GM21619 (cell line): ENCODE measurements around the gene RNF149.
"Not testable (repeated sequence)": the region's sequence is repeated elsewhere in the genome, so short reads cannot be mapped to it uniquely, and the experiment has no call there.

Experiments used
- ATAC-seq: cut with Tn5 transposase; IDR thresholded peaks from one replicate; pipeline ENCODE4 v1.9.1; 2021; ENCODE audit not compliant: unreplicated experiment

Gene RNF149

DNA sequence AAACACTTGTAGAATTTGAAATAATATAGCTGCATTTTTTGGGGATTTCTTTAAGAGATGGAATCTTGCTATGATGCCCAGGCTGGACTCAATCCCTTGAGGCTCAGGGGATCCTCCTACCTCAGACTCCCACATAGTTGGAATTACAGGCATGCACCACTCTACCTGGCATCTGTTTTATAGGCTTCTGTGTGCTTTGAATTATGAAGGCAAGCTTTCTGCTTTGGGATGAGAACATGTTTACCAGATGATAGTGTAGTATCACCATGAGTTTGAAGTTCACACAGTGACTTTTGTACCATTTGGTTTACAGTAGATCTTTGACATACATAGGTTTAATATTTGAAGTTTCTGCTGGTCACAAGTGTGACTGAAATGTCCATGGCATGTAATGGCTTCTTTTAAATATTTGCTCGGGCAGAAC, 45.1 kb downstream of the RNF149 start:
- ATAC-seq, result no peak

DNA sequence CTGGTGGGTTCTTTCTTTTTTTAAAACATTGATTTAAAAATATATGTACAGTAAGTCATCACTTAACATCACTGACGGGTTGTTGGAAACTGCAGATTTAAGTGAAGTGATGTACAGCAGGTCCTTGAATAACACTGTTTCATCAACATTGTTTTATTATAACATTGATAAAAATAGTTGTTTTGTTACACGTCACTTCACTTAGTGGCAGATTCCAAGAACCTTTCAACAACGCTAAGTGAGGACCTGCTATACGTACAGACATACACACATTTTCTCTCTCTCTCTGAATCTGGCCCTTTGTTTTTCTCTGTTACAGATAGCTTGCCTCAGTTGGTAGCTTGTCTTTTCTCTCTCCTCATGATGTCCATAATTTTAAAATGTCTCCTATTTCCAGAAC, 46.4 kb downstream of the RNF149 start:
- no peak for ATAC-seq

DNA sequence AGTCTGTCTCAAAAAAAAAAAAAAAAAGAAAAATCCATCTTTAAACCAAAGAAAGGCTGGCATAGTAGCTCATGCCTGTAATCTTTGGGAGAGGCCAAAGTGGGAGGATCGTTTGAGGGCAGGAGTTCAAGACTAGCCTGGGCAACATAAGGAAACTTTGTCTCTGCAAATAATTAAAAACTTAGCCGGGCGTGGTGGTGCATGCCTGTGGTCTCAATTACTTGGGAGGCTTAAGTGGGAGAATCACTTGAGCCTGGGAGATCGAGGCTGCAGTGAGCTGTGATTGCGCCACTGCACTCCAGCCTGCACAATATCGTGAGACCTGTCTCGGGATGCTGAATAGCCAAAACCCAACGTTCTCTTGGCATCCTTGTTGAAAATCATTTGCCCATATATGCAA, 49.7 kb downstream of the RNF149 start:
- no peak for ATAC-seq

DNA sequence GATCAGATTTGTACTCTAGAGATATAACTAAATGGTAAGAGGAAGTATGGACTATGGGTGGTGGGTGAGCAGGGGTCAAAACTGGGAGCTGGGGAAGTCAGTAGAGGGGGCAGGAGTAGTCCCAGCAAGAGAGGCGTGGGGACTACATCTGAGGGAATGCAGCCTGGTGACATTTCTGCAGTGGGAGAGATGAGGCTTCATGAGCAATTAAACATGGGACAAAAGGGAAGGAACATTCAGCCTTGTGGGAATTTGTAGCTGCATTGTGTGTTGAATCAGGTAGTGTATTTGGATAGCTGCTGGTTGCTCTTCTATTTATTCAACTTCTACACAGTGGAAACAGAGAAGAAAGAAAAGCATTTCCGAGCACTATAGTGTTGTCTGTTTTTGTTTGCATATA, 52.2 kb downstream of the RNF149 start:
- no peak for ATAC-seq

DNA sequence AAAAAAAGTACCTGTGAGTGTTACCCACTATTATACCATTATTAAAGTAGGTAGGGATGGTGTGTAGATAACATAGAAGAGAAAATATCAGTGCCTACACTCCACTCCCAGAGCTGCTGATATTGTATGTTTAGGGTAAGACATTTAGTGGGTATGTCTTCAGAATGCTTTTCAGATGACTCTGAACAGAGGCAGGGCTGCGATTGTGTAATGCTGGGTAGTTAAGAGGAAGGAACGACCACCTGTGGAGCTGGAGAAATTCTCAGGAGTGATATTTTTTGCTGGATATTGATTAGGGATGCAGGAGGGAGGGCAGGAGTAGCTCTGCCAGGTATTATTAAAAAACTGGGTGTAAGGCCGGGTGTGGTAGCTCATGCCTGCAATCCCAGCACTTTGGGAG, 53.0 kb downstream of the RNF149 start:
- no peak for ATAC-seq

DNA sequence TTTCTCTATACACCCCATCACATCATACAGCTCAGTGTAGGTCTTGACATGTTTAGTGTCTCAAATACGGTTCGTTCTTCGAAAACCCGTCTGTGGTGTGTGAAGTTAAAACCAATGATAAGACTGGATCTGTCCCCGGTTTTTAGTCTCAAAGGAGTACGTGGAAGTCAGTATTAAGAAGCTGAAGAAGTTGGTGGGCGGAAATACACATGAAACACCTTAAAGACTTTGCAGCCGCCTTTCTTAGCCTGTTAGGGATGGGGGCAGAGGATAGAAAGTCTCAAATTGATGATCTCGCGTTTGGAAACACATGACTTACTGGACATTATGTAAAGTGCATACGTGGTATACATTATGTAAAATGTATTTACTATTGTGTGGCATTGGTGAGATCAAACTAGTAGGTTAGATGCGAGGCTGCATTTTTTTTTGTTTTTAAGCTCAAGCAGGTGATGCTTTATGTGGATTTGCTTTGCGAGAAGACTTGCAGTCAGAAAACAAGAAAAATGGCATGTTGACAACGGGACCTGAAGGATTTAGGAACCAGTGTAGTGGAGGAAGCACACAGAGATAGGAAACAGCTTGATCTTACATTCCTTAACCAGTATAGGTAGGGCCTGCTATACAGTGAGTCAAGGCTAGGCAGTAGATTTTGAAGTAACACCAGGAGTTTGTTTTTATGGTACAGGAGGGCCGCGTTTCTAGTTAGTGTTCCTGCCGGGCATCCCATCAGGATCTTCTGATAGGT, 54.6 kb downstream of the RNF149 start:
- ATAC-seq, result no peak

DNA sequence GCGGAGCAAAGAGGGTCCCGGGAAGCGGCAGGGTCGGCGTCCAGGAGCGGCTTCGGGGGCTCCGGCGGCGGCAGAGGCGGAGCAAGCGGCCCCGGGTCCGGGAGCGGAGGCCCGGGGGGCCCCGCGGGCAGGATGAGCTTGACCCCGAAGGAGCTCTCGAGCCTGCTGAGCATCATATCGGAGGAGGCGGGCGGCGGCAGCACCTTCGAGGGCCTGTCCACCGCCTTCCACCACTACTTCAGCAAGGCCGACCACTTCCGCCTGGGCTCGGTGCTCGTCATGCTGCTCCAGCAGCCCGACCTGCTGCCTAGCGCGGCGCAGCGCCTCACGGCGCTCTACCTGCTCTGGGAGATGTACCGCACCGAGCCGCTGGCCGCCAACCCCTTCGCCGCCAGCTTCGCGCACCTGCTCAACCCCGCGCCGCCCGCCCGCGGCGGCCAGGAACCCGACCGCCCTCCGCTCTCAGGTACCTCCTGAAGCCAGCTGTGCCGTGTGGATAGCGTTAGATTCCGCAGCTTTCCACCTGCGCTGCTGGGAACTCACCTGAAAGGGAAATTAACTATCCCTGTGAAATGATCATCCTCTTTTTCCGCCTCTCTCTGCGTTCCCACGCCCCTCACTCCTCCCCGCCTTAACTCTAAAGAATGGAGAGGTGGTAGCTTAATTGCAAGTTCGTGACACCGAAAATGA, 55.3 kb downstream of the RNF149 start:
- peak; percentile 52 for ATAC-seq

DNA sequence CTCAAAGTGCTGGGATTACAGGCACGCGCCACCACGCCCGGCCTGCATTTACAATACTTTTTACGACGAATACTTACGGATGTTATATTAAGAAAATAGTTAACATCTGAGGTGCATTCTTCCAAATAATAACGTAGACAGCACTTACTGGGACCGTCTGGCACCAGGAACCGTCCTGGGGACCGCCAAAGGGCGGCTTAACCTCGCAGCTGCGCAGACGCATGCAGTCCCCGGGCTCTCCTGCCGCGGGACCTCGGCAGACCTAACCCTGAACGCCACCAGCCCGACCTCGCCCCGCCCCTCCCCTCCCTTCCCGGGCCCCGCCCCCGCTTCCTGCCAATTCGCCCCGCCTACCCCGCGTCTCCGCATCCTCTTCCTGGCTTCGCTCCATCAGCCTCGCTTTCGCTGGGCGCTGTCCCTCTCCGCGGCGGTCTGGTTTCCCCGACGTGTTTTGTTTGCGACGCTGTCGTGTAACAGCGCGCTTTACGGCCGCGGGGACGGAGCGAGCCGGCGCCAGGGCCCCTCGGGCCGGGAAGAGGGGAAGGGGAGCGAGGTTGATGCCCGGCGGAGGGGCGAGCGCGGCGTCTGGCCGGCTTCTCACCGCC, 56.0 kb downstream of the RNF149 start, which contains the start of gene CNOT11:
Gene CNOT11 (plus strand): TSS at position 479 of the 605 bp plus-strand sequence. CDS start 79 bp downstream, at position 558.
- ATAC-seq, result peak; percentile 83

DNA sequence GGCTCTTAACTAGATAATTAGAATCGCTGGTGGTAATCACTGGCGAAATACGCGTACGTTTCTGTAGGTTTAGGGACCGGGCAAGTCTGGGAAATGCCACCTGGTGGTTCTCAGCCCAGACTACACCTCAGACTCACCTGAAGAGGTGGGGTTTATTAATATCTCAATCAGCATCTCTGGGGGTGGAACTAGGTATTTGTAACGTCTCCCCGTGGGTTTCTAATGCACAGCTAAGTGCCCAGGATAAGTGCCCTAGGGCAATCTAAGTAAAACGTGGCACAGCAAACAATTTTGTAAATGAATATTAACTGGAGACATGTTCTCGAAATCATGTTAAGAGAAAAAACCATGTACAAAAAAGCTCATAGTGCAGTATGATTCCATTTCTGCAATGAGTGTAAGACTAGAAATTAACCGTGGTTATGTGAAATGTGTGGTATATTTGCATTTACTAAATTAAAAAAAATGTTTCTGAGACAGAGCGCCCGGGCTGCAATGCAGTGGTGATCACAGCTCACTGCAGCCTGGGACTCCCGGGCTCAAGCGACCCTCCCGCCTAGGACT, 56.6 kb downstream of the RNF149 start:
- peak; percentile 43 for ATAC-seq

DNA sequence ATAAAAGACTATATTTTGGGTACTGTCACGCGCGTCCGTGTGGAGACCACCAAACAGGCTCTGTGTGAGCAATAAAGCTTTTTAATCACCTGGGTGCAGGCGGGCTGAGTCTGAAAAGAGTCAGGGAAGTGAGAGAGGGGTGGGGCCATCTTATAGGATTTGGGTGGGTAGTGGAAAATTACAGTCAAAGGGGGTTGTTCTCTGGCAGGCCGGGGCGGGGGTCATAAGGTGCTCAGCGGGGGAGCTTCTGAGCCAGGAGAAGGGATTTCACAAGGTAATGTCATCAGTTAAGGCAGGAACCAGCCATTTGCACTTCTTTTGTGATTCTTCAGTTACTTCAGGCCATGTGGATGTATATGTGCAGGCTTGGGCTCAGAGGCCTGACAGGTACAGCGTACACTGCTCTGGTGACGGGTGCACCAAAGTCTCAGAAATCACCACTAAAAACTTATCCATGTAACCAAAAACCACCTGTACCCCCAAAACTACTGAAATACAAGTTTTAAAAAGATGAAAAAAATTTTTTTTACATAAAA, 57.2 kb downstream of the RNF149 start:
- ATAC-seq, result not testable (repeated sequence)

DNA sequence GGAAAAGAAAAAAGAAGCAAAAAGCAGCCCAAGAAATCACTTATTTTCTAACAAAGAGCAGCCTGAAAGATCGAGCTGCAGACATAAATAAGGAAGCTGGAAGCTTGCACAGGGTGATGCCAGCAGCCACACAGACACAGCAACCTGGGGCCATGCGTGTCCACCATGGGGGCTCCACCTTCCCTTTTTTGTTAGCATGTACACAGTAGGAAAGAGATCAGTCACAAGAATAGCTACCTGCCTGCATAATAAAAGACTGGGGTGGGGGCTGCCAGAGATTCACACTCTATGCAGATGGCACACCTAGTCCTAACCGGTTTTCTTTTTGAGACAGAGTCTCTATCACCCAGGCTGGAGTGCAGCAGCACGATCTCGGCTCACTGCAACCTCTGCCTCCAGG, 58.7 kb downstream of the RNF149 start:
- ATAC-seq, result no peak

DNA sequence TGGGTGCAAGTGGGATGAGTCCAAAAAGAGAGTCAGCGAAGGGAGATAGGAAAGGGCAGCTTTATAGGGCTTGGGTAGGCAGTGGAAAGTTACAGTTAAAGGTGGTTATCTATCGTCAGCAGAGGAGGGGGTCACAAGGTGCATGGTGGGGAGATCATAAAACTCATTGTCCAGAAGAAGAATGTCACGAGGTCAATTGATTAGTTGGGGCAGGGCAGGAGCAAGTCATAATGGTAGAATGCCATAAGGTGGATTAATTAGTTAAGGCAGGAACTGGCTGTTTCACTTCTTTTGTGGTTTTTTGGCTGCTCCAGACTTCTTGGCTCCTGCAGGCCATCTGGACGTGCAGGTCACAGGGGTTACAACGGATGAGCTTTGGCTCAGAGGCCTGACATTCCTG, 59.7 kb downstream of the RNF149 start:
- ATAC-seq, result not testable (repeated sequence)

DNA sequence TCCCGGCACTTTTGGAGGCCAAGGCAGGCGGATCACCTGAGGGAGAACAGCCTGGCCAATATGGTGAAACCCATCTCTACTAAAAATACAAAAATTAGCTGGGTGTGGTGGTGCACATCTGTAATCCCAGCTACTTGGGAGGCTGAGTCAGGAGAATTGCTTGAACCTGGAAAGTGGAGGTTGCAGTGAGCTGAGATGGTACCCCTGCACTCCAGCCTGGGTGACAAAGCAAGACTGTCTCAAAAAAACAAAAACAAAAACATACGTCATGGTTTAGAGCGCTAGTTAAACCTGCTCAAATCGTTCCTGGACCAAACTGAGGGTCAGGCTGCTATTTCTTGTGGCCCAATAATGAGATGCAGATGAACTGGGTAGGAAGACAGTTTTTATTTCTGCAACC, 63.0 kb downstream of the RNF149 start:
- ATAC-seq, result not testable (repeated sequence)

DNA sequence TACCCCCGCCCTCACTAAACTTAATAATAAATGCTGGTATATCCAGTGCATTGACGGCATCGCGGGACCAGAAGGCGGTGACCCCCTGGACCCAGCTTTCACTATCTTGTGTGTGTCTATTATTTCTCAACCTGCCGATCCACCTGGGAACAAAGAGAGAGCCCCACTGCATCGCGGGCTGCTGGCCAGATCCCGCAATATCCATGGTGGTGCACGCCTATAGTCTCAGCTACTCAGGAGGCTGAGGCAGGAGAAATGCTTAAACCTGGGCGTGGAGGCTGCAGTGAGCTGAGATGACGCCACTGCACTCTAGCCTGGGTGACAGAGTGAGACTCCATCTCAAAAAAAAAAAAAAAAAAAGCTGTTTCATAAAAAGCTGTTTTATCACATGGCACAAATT, 63.6 kb downstream of the RNF149 start:
- ATAC-seq, result not testable (repeated sequence)

DNA sequence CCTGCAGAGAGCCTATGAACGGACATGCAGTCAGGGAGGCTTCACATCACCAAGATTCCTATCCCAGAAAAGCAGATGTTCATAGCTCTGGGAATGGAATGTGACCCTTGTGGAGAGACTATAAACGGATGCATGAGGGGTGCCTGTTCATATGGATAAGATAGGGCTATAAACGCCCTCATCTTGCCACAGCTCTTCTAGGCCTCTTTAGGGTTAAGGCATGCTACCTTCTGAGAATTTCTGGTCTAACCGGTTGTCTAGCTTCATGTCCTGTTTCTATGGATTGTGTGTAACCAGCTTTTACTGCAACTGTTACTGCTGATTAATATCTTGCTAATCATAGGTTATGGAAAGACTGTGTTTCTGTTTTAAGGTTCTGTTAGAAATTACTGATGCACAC, 64.1 kb downstream of the RNF149 start:
- not testable (repeated sequence) for ATAC-seq

DNA sequence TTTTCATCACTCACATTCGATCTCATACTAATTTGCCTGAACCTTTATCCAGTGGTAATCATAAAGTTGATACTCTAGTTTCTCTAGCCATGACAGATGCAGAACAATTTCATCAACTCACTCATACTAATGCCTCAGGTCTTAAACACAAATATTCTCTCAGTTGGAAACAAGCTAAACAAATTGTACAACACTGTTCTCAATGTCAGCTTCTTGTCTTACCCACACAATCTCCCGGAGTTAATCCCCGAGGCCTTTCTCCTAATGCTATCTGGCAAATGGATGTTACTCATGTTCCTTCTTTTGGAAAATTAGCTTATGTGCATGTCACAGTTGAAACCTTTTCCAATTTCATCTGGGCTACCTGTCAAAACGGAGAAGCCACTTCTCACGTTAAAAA, 67.3 kb downstream of the RNF149 start:
- no peak for ATAC-seq

DNA sequence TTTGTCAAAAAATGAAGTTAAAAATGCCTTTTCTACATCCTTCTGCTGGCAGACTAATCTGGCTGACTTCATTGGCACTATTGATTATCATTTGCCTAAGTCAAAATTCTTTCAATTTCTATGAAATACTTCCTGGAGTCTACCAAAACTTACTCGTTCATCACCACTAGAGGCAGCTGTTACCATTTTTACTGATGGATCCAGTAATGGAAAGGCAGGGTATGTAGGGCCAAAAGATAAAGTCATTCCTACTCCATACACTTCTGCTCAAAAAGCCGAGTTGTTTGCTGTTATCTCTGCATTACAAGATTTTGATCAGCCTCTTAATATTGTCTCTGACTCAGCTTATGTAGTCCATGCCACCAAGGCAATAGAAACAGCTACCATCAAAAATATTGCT, 67.8 kb downstream of the RNF149 start:
- not testable (repeated sequence) for ATAC-seq

DNA sequence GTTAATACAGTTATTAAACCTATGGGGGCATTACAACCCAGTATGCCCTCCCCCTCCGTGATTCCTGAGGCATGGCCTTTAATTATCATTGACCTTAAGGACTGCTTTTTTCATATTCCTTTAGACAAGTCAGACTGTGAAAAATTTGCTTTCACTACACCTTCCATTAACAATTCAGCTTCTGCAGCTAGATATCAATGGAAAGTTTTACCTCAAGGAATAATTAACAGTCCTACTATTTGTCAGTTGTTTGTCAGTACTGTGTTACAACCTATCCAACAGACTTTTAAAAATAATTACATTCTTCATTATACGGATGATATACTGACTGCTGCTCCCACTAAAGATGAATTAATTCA, 68.8 kb downstream of the RNF149 start:
- ATAC-seq, result not testable (repeated sequence)

DNA sequence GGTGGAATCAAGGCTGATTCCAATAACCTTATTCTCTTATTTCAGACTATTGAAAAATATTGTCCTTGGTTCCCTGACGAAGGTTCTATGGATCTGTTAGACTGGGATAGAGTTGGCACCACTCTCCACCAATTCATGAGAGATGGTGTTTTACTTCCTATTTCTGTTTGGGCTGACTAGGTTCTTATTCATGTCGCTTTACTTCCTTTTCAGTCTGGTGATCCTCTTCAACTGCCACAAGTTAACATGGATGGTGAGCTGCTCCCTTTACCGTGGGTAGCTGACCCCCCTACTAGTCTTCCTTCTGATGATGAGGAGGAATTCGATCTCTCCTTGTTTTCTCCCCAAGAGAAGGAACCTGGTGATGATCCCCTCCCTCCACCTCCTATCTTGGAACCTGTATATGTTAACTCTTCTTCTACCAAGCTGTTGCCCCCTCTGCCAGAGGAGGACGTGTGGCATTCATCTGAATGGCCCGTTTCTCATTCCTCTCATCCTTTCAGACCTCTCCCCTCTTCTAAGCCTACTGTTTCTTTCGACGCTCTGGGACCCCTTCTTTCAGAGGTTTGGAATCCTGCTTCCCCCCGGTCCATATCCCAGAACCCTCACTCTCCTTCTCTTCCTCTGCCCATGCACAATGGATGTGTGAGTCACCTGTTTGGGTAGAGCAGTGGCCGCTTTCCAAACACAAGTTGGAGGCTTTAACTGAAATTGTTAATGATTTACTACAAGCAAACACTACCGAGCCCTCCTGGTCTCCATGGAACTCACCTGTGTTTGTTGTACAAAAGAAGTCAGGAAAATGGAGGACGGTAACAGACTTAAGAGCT, 69.4 kb downstream of the RNF149 start:
- ATAC-seq, result no peak

DNA sequence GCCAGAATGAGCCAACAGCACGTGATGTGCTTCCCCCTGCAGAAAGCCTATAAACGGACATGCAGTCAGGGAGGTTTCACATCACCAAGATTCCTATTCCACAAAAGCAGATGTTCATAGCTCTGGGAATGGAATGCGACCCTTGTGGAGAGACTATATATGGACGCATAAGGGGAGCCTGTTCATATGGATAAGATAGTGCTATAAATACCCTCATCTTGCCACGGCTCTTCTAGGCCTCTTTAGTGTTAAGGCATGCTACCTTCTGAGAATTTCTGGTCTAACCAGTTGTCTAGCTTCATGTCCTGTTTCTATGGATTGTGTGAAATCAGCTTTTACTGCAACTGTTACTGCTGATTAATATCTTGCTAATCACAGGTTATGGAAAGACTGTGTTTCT, 70.6 kb downstream of the RNF149 start:
- not testable (repeated sequence) for ATAC-seq

DNA sequence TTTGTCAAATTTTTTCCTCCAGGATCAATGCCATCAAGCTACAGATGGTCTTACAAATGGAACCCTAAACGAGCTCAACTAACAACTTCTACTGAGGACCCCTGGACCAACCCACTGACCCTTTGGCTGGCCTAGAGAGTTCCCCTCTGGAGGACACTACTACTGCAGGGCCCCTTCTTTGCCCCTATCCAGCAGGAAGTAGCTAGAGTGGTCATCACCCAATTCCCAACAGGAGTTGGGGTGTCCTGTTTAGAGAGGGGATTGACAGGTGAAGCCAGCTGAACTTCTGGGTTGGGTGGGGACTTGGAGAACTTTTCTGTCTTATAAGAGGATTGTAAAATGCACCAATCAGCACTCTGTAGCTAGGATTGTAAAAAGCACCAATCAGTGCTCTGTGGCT, 72.5 kb downstream of the RNF149 start:
- ATAC-seq, result not testable (repeated sequence)
